ENCODE measurements around the gene MTFMT.
A peak's percentile ranks its signal among the peaks of the same experiment; 100 is the strongest.

The MTFMT gene

DNA sequence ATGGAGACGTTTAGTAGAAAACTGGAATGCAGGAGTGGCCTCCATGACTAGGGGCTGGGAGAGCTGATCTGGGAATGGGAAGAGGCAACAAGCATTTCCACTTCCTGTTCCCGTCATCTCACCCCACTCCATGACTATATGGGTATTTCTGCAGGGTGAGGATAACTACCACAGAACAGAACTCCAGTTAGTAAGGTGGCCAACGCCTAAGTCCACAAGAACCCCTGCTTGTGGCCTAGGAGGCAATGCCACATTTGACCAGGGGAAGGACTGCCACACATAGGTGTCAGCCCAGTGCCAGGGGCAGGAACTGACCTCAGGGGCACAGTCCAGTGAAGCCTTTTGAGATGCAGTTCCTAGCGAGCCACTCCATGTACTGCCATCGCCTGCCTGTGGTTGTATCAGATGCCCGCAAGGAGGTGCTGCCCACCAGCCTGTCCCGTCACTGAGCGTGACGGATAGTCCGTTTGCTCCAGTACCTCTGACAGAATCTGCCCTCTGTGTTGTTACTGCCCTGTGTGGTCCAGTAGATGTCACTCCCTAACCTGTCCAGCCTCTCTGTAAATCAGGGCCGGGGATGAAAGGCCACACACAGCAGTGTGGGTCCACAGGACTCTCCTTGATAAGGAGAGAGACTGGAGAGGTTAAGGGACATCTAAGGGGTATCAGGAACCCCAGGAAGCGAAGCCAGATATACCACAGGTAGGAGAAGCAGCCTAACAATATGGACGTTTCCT, 3.5 kb upstream of the MTFMT start:
- peak; percentile 66 for ATAC-seq

DNA sequence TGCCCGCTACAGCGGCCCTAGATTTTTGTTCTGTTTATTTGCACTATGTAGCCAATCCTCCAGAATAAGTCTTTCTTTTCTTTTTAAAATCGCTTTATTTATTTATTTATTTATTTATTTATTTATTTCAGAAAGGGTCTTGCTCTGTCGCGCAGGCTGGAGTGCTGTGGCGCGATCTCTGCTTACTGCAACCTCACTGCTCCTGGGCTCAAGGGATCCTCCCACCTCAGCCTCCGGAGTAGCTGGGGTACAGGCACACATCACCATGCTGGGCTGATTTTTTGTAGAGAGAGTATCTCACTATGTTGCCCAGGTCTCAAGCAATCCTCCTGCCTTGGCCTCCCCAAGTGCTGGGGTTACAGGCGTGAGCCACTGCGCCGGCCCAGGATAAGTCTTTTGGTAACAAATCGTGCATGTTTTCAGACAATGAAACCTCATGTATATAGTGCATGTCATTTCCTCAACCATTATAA, 333 bp upstream of the MTFMT start:
- TF ChIP-seq, protein P1, sequence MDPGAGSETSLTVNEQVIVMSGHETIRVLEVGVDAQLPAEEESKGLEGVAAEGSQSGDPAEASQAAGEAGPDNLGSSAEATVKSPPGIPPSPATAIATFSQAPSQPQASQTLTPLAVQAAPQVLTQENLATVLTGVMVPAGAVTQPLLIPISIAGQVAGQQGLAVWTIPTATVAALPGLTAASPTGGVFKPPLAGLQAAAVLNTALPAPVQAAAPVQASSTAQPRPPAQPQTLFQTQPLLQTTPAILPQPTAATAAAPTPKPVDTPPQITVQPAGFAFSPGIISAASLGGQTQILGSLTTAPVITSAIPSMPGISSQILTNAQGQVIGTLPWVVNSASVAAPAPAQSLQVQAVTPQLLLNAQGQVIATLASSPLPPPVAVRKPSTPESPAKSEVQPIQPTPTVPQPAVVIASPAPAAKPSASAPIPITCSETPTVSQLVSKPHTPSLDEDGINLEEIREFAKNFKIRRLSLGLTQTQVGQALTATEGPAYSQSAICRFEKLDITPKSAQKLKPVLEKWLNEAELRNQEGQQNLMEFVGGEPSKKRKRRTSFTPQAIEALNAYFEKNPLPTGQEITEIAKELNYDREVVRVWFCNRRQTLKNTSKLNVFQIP (CRISPR knock-in tag; IDR thresholded peaks at IDR 0.05; ENCODE audit: borderline replicate concordance, low read depth), result no peak
- no peak for TF ChIP-seq ZNF8 (CRISPR knock-in tag; IDR thresholded peaks at IDR 0.05)
- no peak for TF ChIP-seq ZFP3 (CRISPR knock-in tag; IDR thresholded peaks at IDR 0.05)
- no peak for TF ChIP-seq ESRRG (CRISPR knock-in tag; IDR thresholded peaks at IDR 0.05)
- no peak for TF ChIP-seq BACH2 (CRISPR knock-in tag; IDR thresholded peaks at IDR 0.05; ENCODE audit: borderline replicate concordance)
- no peak for TF ChIP-seq PPARA (CRISPR knock-in tag; IDR thresholded peaks at IDR 0.05; ENCODE audit: borderline replicate concordance)
- no peak for TF ChIP-seq GLIS3 (CRISPR knock-in tag; IDR thresholded peaks at IDR 0.05)
- TF ChIP-seq, protein P2, sequence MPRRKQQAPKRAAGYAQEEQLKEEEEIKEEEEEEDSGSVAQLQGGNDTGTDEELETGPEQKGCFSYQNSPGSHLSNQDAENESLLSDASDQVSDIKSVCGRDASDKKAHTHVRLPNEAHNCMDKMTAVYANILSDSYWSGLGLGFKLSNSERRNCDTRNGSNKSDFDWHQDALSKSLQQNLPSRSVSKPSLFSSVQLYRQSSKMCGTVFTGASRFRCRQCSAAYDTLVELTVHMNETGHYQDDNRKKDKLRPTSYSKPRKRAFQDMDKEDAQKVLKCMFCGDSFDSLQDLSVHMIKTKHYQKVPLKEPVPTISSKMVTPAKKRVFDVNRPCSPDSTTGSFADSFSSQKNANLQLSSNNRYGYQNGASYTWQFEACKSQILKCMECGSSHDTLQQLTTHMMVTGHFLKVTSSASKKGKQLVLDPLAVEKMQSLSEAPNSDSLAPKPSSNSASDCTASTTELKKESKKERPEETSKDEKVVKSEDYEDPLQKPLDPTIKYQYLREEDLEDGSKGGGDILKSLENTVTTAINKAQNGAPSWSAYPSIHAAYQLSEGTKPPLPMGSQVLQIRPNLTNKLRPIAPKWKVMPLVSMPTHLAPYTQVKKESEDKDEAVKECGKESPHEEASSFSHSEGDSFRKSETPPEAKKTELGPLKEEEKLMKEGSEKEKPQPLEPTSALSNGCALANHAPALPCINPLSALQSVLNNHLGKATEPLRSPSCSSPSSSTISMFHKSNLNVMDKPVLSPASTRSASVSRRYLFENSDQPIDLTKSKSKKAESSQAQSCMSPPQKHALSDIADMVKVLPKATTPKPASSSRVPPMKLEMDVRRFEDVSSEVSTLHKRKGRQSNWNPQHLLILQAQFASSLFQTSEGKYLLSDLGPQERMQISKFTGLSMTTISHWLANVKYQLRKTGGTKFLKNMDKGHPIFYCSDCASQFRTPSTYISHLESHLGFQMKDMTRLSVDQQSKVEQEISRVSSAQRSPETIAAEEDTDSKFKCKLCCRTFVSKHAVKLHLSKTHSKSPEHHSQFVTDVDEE (CRISPR knock-in tag; IDR thresholded peaks at IDR 0.05), result no peak
- no peak for TF ChIP-seq TOX (CRISPR knock-in tag; IDR thresholded peaks at IDR 0.05; ENCODE audit: borderline replicate concordance)
- no peak for TF ChIP-seq SNAI2 (CRISPR knock-in tag; IDR thresholded peaks at IDR 0.05)
- no peak for TF ChIP-seq ZNF70 (CRISPR knock-in tag; IDR thresholded peaks at IDR 0.05)
- TF ChIP-seq CSRNP3 (CRISPR knock-in tag; IDR thresholded peaks at IDR 0.05), result no peak
- TF ChIP-seq, protein P3, sequence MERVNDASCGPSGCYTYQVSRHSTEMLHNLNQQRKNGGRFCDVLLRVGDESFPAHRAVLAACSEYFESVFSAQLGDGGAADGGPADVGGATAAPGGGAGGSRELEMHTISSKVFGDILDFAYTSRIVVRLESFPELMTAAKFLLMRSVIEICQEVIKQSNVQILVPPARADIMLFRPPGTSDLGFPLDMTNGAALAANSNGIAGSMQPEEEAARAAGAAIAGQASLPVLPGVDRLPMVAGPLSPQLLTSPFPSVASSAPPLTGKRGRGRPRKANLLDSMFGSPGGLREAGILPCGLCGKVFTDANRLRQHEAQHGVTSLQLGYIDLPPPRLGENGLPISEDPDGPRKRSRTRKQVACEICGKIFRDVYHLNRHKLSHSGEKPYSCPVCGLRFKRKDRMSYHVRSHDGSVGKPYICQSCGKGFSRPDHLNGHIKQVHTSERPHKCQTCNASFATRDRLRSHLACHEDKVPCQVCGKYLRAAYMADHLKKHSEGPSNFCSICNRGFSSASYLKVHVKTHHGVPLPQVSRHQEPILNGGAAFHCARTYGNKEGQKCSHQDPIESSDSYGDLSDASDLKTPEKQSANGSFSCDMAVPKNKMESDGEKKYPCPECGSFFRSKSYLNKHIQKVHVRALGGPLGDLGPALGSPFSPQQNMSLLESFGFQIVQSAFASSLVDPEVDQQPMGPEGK (CRISPR knock-in tag; IDR thresholded peaks at IDR 0.05; ENCODE audit: borderline replicate concordance), result no peak
- TF ChIP-seq TCF4 (CRISPR knock-in tag; IDR thresholded peaks at IDR 0.05; ENCODE audit: borderline replicate concordance), result no peak
- no peak for ATAC-seq

More for the DNA sequence above, 3.5 kb upstream of the MTFMT start:
- no peak for TF ChIP-seq ZFP30 (CRISPR knock-in tag; IDR thresholded peaks at IDR 0.05)
- no peak for TF ChIP-seq TOX (CRISPR knock-in tag; IDR thresholded peaks at IDR 0.05; ENCODE audit: borderline replicate concordance)
- no peak for TF ChIP-seq ARNTL (CRISPR knock-in tag; IDR thresholded peaks at IDR 0.05; ENCODE audit: borderline replicate concordance, low read depth)
- TF ChIP-seq ZNF70 (CRISPR knock-in tag; IDR thresholded peaks at IDR 0.05), result no peak
- no peak for TF ChIP-seq CREB5 (CRISPR knock-in tag; IDR thresholded peaks at IDR 0.05; ENCODE audit: low read depth)
- no peak for TF ChIP-seq CSRNP3 (CRISPR knock-in tag; IDR thresholded peaks at IDR 0.05)
- TF ChIP-seq, protein P2 (CRISPR knock-in tag; IDR thresholded peaks at IDR 0.05), result no peak
- no peak for TF ChIP-seq BACH2 (CRISPR knock-in tag; IDR thresholded peaks at IDR 0.05; ENCODE audit: borderline replicate concordance)
- no peak for TF ChIP-seq ZC3H10 (CRISPR knock-in tag; IDR thresholded peaks at IDR 0.05)
- no peak for TF ChIP-seq OSR1 (CRISPR knock-in tag; IDR thresholded peaks at IDR 0.05)
- no peak for TF ChIP-seq GLIS3 (CRISPR knock-in tag; IDR thresholded peaks at IDR 0.05)

Data from SK-N-SH treated with all-trans-retinoic acid at 6 μM for 48 hours (cell line).